ENCODE data around the gene ADCYAP1R1. TPM values are rescaled to one million over a fixed set of nuclear protein-coding genes. Genes with fewer than 3 reads are reported as not detected.

The ADCYAP1R1 gene
- polyA plus RNA-seq, 1 experiment = not detected

GRCh38 chr7:31098642-31099360, 46.7 kb downstream of the ADCYAP1R1 start:
- POLR2A ChIA-PET = no interaction called here
- no peak for TF ChIP-seq CTCF (IDR thresholded peaks at IDR 0.05; ENCODE audit: low read depth, low read length)
- Histone ChIP-seq H3K27ac (ENCODE audit: low read depth, low read length) (no peak overlapping the region), H3K27me3 (ENCODE audit: control insufficient read depth, insufficient read depth, low read length) (peaks cover 3% of the 10 kb centered on the region), H3K4me3 (ENCODE audit: low read depth, low read length) (no peak overlapping the region), H3K9me3 (ENCODE audit: control insufficient read depth, insufficient read depth, low read length) (no peaks in the 10 kb centered on the region)
- DNase-seq (ENCODE audit: low read depth, low spot score) = no peak
- CTCF ChIA-PET = interaction anchor here (0.6 to 0.9 kb wide), 2 partner anchors 24 to 32 kb away, joined by 3 read pairs; no protein-coding TSS in a partner anchor

- TF ChIP-seq CTCF (IDR thresholded peaks at IDR 0.05; ENCODE audit: low read depth, low read length) = no peak
- H3K27ac ChIP-seq (ENCODE audit: low read depth, low read length) = no peak overlapping the region
- H3K4me3 ChIP-seq (ENCODE audit: low read depth, low read length) = no peak overlapping the region
- POLR2A ChIA-PET = no interaction called here
- peaks cover 3% of the 10 kb centered on the region for H3K27me3 ChIP-seq (ENCODE audit: control insufficient read depth, insufficient read depth, low read length)
- no peak for DNase-seq (ENCODE audit: low read depth, low spot score)
- H3K9me3 ChIP-seq (ENCODE audit: control insufficient read depth, insufficient read depth, low read length) = no peaks in the 10 kb centered on the region
- CTCF ChIA-PET = no interaction called here
These were observed 47.6 kb downstream of the ADCYAP1R1 start for GRCh38 chr7:31099451-31100444.

GRCh38 chr7:31100445-31100844, 48.3 kb downstream of the ADCYAP1R1 start:
- Histone ChIP-seq H3K9me3 (ENCODE audit: control insufficient read depth, insufficient read depth, low read length) (no peaks in the 10 kb centered on the region), H3K27ac (ENCODE audit: low read depth, low read length) (no peak overlapping the region), H3K4me3 (ENCODE audit: low read depth, low read length) (no peak overlapping the region), H3K27me3 (ENCODE audit: control insufficient read depth, insufficient read depth, low read length) (peaks cover 3% of the 10 kb centered on the region)
- TF ChIP-seq CTCF (IDR thresholded peaks at IDR 0.05; ENCODE audit: low read depth, low read length) = no peak
- no peak for DNase-seq (ENCODE audit: low read depth, low spot score)
- POLR2A ChIA-PET = no interaction called here
- CTCF ChIA-PET = interaction anchor here (1.0 kb wide), 1 partner anchor 22 kb away, joined by 6 read pairs; no protein-coding TSS in a partner anchor

GRCh38 chr7:31100871-31101270, 48.8 kb downstream of the ADCYAP1R1 start:
- Histone ChIP-seq H3K27ac (ENCODE audit: low read depth, low read length) (no peak overlapping the region), H3K9me3 (ENCODE audit: control insufficient read depth, insufficient read depth, low read length) (no peaks in the 10 kb centered on the region), H3K4me3 (ENCODE audit: low read depth, low read length) (no peak overlapping the region), H3K27me3 (ENCODE audit: control insufficient read depth, insufficient read depth, low read length) (peaks cover 3% of the 10 kb centered on the region)
- DNase-seq (ENCODE audit: low read depth, low spot score) = no peak
- CTCF ChIA-PET = interaction anchor here (1.0 kb wide), 1 partner anchor 22 kb away, joined by 6 read pairs; no protein-coding TSS in a partner anchor
- TF ChIP-seq CTCF (IDR thresholded peaks at IDR 0.05; ENCODE audit: low read depth, low read length) = no peak
- POLR2A ChIA-PET = no interaction called here
